Renal cortex interstitium (tissue), 11 donors: ENCODE measurements around the gene ZNRF2. TPM values are rescaled to one million over a fixed set of nuclear protein-coding genes. Genes with fewer than 3 reads are reported as not detected.
"Not testable (repeated sequence)": the region's sequence is repeated elsewhere in the genome, so short reads cannot be mapped to it uniquely, and the experiment has no call there.

Source experiments
- DNase-seq, 11 donors: peaks; one replicate each; pipeline ENCODE4 v3.0.0-alpha.2; 2013; ENCODE audit warnings: low read depth in 9 of 11, low spot score in 4 of 11; ENCODE audit errors: extremely low read depth in 1 of 11
- polyA plus RNA-seq, 3 donors: library from polyadenylated mRNA; unstranded; fragments of 120-200 nt; gene quantifications; one replicate each; pipeline ENCODE4 v1.2.1, GENCODE V29; 2013; ENCODE audit not compliant: insufficient read length in 3 of 3

Gene ZNRF2
- polyA plus RNA-seq, 3 donors = 16.3 to 17.2 (median 16.5) TPM

DNA sequence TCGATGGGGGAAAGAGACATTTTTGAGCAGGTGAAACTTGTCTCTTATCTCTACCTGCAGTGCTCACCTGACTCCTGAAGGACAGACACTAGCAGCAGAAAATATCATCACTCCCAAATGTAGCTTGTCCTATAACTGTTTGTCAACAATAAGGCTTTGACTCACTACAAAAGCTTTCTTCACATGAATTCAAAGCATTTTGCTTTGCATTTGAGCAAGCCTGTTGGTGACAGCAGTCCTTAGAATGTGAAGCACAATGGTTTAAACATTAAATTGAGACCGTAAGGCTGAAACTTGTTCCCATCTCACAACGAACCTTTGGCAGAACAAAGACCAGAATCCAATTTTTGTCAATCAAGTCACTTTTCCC is 30.6 kb upstream of the ZNRF2 start:
- no peak for DNase-seq

DNA sequence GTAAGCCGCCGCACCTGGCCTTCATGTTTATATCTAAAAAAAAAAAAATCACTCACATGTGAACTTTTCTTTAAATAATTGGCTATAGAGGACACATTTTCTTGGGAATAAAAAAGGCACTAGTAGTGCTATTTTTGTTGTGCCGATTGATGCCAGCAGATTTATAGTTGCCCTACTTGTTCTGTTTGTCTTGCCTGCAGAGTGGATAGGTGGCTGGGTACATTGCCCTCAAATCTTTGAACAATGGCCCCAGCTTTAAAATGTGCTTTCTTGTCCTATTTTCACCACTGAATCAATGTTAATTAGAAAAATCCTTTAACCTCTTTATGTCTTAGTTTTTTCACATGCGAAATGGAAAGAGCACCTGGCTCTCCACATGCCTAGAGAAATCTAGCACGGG is 30.1 kb upstream of the ZNRF2 start:
- no peak for DNase-seq

DNA sequence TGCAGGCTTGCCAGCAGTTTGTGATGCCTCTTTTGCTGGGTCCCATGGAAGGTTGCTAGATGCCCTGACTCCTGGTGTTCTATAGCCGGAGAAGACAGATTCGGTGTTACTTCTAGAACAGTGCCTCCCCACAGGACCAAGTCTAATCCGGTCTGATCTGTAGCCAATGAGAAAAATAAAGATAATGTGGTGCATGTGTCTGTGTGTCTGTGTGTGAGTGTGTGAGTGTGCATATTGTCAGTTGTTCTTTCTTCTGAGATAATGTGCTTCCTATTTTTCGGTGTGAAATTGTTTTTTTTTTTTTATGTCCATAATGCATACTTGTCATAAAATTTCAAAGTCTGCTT is 29.7 kb upstream of the ZNRF2 start:
- DNase-seq = no peak

DNA sequence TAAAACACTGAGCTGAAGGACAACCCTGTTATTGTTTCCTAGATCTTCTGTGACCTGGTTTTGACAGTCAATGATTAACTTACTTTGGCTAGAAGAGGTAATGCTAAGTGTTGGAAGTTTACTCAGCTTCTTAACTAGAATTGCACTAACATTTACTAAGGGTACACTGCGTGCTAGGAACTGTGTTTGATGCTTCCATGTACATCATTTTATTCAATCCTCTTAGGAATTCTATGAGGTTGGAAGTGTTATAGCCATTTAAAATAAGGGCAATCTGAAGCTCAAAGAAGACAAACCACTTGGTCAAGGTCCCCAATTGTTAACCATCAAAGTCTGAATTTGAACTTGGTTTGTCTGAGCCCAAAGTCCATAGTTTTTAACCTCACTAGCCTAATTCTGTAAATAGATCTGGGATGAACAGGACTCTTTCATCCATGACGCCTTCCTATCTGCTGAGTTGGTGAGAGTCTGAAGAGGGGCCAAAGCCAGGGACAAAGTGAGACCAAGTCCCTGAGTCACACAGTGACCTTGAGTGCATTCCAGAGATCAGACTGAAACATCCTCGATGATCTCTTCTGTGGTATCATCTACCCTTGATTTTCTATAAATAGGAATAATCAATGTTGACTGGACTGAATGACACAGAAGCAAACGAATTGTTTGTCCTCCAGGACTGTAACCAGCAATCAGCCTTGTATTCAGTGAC is 29.2 kb upstream of the ZNRF2 start:
- peak in 1 of 11 donors; percentile 66 for DNase-seq

DNA sequence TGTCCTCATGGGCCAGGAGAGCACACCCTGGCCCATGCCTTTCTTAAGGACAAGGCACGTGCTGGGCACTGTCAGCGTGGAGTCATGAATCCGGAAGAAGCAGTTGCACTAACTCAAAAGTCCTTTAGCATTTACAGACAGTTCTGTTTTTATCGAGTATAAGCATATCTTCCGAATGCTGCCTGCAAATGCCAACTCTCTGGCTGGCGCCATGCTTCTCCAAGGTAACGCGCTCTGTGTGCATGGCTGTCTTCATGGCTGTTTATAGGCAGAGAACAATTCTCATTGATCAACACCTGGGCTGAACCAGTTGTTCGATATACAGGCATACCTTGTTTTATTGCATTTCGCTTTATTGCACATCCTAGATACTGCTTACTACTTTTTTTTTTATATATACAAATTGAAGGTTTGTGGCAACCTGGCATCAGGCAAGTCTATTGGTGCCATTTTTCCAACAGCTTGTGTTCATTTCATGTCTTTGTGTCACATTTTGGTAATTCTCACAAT is 28.0 kb upstream of the ZNRF2 start:
- no peak for DNase-seq

DNA sequence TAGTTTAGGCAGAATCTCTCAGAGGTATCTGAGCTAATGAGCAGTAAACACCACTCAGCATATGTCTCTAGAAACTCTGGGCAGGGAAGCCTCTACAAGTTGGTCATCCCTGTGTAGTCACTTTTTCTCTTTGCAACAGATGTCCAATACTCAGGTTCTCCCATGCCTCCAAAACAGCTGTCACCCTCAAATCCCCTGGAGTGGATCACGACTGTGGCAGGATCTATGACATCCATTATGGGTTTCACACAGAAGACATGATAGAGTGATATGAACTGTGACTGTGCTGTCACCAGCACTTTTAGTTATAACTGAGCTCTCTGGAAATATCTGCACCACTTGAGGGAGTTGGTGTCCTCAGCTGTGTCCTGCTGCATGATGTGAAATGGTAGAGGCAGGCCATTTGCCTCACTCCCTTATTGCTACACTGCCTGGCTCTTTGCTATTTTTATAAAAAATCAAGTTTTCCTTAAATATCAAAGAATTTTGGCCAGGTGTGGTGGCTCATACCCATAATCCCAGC is 24.1 kb upstream of the ZNRF2 start:
- no peak for DNase-seq

DNA sequence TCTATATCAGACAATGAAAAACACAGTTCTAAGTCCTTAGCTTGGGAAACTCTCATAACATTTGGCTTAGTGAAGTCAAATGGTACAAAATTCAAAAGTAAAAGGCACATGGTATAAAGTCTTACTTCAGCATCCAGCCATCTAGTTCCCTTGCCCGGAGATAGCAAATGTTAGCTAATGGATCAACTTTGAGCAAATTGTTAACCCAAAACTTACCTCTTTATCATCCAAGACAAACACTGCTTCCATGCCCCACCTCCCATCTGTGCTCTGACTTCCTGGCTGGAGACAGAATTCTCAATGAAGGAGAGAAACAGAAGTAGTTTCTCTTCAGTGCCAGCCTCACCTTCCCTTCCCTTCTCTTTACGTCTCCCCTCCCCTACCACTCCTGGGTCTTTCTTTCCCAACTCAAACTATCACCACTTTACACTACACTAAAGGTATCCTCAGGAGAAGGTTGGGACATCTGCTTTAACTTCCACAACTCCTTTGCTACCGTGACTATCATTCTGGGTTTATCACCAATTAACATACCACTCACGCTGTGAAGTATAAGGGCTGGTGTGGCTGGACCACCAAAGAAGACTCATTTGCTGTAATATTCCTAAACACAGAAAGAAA is 21.2 kb upstream of the ZNRF2 start:
- DNase-seq = no peak

DNA sequence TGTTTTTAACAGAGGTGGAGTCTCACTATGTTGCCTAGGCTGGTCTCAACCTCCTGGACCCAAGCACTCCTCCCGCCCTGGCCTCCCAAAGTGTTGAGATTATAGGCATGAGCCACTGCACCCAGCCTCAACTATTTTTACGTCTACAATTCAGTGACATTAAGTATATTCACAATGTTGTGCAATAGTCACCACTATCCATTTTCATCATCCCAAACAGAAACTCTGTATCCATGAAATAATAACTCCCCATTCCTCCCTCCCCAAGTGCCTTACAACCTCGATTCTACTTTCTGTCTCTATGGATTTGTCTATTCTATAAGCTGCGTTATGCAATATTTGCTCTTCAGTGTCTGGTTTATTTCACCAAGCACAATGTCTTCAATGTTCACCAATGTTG is 20.3 kb upstream of the ZNRF2 start:
- DNase-seq = no peak

DNA sequence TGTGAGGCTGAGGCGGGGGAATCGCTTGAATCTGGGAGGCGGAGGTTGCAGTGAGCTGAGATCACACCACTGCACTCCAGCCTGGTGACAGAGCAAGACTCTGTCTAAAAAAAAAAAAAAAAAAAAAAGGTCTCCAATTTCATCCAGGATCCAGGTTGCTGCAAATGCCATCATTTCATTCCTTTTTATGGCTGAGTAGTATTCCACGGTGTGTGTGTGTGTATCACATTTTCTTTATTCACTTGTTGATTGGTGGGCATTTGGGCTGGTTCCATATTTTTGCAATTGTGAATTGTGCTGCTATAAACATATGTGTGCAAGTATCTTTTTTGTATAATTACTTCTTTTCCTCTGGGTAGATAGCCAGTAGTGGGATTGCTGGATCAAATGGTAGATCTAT is 19.2 kb upstream of the ZNRF2 start:
- not testable (repeated sequence) for DNase-seq

DNA sequence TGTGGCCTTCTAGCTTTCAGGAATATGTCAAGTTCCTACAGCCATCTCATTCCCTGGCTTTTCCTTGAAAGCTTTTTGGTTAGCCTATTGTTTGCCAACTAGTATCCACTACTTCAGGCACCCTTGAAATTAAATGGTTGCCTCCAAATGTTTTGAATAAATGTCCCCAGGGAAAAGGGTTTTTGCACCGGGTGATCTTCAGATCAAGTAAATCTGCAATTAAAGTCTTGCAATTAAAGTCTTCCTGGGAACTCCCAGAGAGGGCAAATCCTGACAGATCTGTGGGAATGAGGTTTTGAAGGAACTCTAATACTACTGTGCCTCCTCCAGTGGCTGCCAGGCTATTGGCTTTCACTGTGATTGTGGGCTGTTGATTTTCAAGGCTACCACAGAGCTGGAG is 17.7 kb upstream of the ZNRF2 start:
- DNase-seq = no peak

DNA sequence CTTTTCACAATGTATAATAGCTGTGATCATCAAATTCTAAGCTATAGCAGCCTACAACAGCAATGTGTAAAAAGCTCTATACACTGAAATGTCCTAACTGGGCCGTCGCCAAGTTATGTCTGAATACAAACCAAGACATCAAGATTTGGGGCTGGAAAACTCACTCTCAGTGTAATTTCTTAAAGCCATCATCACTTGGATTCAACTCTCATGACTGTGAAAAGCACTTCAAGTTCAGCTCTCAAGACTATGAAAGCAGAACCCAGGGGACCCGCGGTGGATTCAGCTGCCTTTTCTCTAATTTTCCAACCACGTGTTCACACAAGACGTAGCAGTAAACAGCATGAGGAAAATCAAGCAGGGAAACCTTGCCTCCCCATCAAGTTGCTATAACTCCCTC is 15.8 kb upstream of the ZNRF2 start:
- no peak for DNase-seq

DNA sequence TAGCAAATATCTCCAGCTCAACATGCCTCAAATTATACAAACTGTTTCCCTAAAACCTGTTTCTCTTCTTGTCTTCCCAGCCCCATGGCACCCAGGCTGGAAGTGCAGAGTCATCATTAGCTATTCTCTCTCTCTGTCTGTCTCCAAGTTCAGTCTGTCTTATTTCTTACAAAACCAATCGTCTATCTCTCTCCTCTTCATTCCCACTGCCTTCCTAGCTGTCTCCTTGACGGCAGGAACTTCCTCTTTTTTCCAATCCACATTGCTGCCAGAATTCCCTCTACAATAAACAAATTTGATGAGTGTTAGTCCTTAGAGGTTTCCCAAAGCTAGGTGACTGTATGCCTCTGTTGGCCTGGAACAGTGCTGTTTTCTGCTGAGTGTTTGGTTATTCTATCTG is 14.9 kb upstream of the ZNRF2 start:
- no peak for DNase-seq

DNA sequence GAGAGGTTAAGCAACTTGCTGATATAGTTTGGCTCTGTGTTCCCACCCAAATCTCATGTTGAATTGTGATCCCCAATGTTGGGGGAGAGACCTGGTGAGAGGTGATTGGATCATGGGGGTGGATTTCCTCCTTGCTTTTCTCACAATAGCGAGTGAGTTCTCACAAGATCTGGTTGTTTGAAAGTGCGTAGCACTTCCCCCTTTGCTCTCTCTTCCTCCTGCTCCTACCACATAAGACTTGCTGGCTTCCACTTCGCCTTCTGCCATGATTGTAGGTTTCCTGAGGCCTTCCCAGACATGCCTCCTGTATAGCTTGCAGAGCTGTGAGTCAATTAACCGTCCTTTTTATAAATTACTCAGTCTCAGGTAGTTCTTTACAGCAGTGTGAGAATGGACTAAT is 13.5 kb upstream of the ZNRF2 start:
- DNase-seq = no peak

DNA sequence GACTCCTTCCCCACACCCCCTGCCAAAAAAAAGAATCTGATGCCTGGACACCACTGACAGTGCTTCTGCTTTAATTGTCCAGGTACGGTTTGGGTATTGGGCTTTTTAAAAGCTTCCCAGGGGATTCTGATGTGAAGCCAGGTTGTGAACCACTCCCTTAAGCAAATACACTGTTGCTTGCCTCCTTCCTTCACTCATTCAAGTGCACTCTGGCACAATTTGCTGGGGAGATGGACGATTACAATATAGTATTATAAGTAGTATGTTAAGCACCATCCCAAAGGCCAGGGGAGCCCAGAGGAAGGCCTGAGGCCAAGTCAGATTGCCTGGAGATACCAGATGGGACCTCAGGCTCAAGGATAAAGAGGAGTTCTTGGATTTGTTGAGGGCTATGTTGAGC is 12.3 kb upstream of the ZNRF2 start:
- DNase-seq = no peak

DNA sequence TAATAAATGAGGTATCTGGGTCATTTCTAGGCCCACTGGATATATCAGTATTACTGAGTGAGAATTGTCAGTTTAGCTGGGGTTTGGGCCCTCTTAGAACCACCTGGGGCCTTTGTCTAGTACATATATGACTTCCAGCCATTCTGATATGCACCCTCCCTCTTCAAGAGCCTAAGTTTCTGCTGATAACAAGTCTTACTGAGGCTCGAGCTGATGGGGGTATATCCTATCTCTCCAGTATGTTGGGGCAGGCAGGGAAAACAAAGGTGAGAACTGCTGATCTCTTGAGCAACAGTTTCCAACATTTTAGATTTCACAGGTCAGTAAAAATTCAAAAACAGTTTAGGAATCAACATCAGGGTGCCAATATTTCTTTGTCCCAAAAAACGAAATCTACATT is 10.8 kb upstream of the ZNRF2 start:
- no peak for DNase-seq

DNA sequence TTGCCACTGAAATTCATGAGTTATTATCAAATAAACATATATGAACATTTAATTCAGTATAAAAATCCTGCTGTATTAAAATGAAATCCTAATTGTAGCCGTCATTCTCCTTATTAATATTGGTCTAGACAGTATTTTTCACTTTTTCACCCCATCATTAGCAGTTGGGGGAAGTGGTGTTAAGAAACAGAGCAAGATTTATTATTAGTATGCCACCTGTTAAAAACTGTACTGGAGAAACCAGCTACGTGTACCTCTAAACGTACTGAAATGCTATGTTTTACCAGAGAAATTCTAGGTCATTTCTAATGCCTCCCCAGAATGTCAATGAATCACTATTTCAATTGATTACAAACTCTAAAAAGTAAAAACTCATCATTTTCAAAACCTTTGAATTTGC is 9.8 kb upstream of the ZNRF2 start:
- no peak for DNase-seq

DNA sequence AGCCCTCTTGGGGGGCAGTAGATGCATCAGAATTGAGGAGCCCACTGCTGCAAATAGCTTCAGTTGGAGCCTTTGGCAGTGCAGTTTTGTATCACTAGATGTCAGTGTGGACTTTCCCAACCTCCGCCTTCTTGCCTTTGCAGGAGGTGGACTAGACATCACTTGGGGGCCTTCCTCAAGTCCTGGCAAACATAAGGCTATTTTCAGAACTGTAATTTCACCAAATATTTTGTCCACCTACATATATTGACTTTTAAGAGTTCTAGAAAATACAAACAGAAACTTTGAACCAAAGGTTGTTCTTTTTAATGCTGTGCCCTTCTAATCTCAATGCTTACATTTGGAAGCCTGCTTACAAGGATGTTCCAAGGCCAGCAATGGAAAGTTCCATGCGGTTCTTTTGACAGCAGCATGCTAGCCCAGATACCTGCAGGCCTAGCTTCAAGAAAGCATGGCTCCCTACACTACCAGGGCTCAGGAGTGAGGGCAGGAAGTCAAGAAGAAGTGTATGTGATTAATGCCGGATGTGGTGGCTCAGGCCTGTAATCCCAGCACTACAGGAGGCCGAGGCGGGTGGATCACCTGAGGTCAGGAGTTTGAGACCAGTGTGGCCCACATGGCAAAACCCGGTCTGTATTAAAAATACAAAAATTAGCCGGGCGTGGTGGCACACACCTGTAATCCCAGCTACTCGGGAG is 8.0 kb upstream of the ZNRF2 start:
- peak in 3 of 11 donors; percentile 19 to 37 (median 31) for DNase-seq

DNA sequence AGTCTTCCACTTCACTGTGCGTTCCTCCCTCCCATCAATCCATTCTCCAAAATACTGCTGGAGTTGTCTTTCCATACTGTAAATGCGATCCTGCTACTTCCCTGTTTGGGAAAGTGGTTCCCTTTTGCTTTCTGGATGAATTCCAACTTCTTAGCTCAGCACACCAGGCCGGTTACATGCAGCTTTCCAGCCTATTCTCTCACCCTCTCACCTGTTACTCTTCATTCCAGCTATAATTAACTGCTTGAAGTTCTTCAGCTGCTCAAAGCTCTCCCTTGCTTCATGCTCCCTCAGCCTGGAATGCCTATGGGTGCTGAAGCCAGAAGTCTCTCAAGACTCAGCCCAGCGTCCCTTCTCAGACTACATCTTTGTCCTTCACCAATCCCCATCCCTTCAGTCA is 6.0 kb upstream of the ZNRF2 start:
- no peak for DNase-seq

DNA sequence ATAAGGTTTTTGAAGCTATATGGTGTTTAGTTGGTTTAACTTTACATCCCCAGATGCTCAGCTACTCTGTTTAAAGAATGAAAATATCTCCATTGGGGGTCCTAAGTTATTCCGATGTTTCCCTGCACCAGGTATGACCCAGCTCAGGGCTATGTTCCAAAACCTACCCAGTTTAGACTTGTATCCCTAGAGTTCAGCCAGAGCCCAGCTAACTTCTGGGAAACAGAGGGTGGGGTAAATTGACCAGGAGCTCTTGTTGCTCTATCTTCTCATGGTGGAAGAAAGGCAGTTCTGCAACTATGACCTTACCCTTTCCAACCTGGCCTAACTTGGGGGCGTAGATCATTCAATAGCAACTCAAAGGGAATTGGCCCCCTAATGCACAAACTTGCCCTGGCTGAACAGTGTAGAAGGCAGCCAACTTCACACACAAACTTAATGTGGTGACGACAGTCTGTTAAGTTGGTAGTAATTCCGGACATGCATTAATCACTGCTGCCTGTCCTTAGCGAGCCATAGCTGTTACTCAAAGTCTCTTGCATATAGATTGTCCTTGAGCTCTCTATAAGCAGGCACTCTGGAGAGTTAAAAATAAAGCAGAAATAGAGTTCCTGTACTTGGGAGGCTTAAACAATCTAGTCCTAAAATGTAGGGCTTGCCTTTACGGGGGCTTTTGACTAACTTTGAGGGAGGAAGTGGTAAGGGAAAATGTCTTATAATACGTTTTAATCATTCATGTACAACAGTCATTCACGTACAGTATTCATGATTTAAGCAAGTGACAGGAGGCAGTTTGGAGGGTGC is 5.3 kb upstream of the ZNRF2 start:
- DNase-seq = no peak

DNA sequence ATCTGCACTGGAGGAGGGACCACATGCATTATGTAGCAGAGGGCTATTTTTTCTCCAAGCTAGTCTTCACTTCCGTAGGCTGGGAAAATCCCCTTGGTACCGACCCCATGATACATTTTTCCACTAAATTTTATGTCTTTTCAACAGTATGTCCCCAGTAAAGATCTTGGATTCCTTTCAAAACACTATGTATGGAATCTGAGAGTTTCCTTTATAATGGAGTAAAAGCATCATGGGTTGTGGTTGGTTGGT is 4.8 kb upstream of the ZNRF2 start:
- DNase-seq = no peak
